K562 (cell line): ENCODE data around the gene SIMC1. TPM values are rescaled to one million over a fixed set of nuclear protein-coding genes. Genes with fewer than 3 reads are reported as not detected.

Source experiments
- ATAC-seq: fragments of 200-7000 bp; cut with Tn5 transposase; 3 replicates; pipeline ENCODE4 v1.9.1; 2020; ENCODE audit warnings: moderate library complexity
- BruUV-seq: library from RNA; stranded (reverse); fragments of 400-500 nt; replicated peaks from 2 replicates; lab custom pipeline; 2021; lab: Mats Ljungman, UMichigan
- CTCF ChIA-PET: fragments of 300-600 bp; formaldehyde crosslinking; extraction: SDS; loops from one replicate; lab custom pipeline; 2021; ENCODE audit warnings: low intra/inter-chr PET ratio; lab: Yijun Ruan, JAX
- POLR2A ChIA-PET: fragments of 300-600, 350-650 bp; sonication (Branson Sonifier 250); formaldehyde crosslinking; extraction: SDS; loops from one replicate; lab custom pipeline; 2021; ENCODE audit warnings: antibody characterized with exemption, inconsistent platforms; lab: Yijun Ruan, JAX
- DNase-seq, 4 experiments: peaks; one replicate each; pipeline versions ENCODE4 v3.0.0 to v3.0.0-alpha.2; 2011 to 2018; ENCODE audit warnings: low spot score in 3 of 4, mixed read lengths in 3 of 4; ENCODE audit errors: extremely low read depth in 1 of 4
- FAIRE-seq: peaks from 2 replicates; lab custom pipeline; 2011; peaks lifted over from hg19 to GRCh38; lab: Jason Lieb, UNC
- H2AFZ ChIP-seq: 2 replicates; pipeline ENCODE4 v1.6.0; 2011; ENCODE audit warnings: low read depth, low read length, control low read depth, inconsistent platforms
- H3K27ac ChIP-seq: fragments of 200-600 bp; 3 replicates; pipeline ENCODE4 v1.8.0; 2011; ENCODE audit warnings: low read depth, mild to moderate bottlenecking, control low read depth, inconsistent platforms, low read length, moderate library complexity, mixed read lengths; ENCODE audit errors: extremely low read depth
- H3K27me3 ChIP-seq, 2 experiments: fragments of 300-600 bp in 1 of 2; 2 replicates in 1 of 2; 3 replicates in 1 of 2; pipeline versions ENCODE4 v1.6.0 to v1.8.0; 2011; ENCODE audit warnings: inconsistent platforms in 2 of 2, low read length in 2 of 2, mild to moderate bottlenecking in 1 of 2, mixed read lengths in 1 of 2, moderate library complexity in 1 of 2; ENCODE audit not compliant: control insufficient read depth in 2 of 2, insufficient read depth in 2 of 2
- H3K36me3 ChIP-seq: fragments of 300-600 bp; 3 replicates; pipeline ENCODE4 v1.8.0; 2011; ENCODE audit warnings: mild to moderate bottlenecking, low read length, inconsistent platforms; ENCODE audit not compliant: control insufficient read depth, insufficient read depth
- H3K4me1 ChIP-seq, 2 experiments: fragments of 200-600 bp in 1 of 2; replicated peaks in 1 of 2; 2 replicates in 1 of 2; 3 replicates in 1 of 2; pipeline versions ENCODE4 v1.5.1 to v1.8.0; 2011; ENCODE audit warnings: inconsistent platforms in 2 of 2, low read length in 2 of 2, mild to moderate bottlenecking in 1 of 2, mixed read lengths in 1 of 2, moderate library complexity in 1 of 2; ENCODE audit not compliant: control insufficient read depth in 2 of 2, insufficient read depth in 2 of 2
- H3K4me2 ChIP-seq: 2 replicates; pipeline ENCODE4 v1.6.1; 2011; ENCODE audit warnings: low read length, control low read depth, inconsistent platforms, mixed read lengths; ENCODE audit not compliant: insufficient read depth
- H3K4me3 ChIP-seq: fragments of 200-600 bp; sonication (generic), shearing (Covaris generic); 2 replicates; pipeline ENCODE4 v1.5.1; 2016; ENCODE audit warnings: control low read depth, inconsistent platforms
- H3K79me2 ChIP-seq: fragments of 200-600 bp; 3 replicates; pipeline ENCODE4 v1.8.0; 2011; ENCODE audit warnings: low read length, inconsistent platforms; ENCODE audit not compliant: control insufficient read depth, insufficient read depth
- H3K9ac ChIP-seq, 2 experiments: 2 replicates each; pipeline versions ENCODE4 v1.6.0 to v1.6.1; 2011; ENCODE audit warnings: low read depth in 2 of 2, low read length in 2 of 2, control low read depth in 1 of 2, inconsistent platforms in 1 of 2, mild to moderate bottlenecking in 1 of 2, mixed read lengths in 1 of 2; ENCODE audit not compliant: insufficient read depth in 1 of 2
- H3K9me1 ChIP-seq: one replicate; pipeline ENCODE4 v1.6.0; 2011; ENCODE audit warnings: inconsistent platforms, mild to moderate bottlenecking, low read length, moderate library complexity; ENCODE audit not compliant: control insufficient read depth, insufficient read depth
- H3K9me3 ChIP-seq: replicated peaks from 2 replicates; pipeline ENCODE4 v1.5.1; 2011; ENCODE audit warnings: low read depth, low read length, inconsistent platforms; ENCODE audit not compliant: control insufficient read depth, insufficient read depth
- H4K20me1 ChIP-seq: replicated peaks from 2 replicates; pipeline ENCODE4 v1.6.1; 2011; ENCODE audit warnings: low read length, inconsistent platforms, mixed read lengths; ENCODE audit not compliant: control insufficient read depth, insufficient read depth
- ADNP ChIP-seq: fragments of 200-800 bp; sonication (Bioruptor generic); IDR thresholded peaks from 2 replicates; pipeline ENCODE4 v1.6.1; 2016; ENCODE audit warnings: missing genetic modification characterization, missing compliant biosample characterization
- ARNT ChIP-seq, 2 experiments: fragments of 450-650 bp; IDR thresholded peaks; 2 replicates each; pipeline ENCODE4 v1.6.1; 2016; ENCODE audit warnings: mild to moderate bottlenecking in 1 of 2
- EP400 ChIP-seq: fragments of 450-650 bp; IDR thresholded peaks from 2 replicates; pipeline ENCODE4 v1.6.1; 2017; ENCODE audit warnings: antibody characterized with exemption, mild to moderate bottlenecking, moderate library complexity
- ESRRA ChIP-seq: fragments of 450-650 bp; IDR thresholded peaks from 2 replicates; pipeline ENCODE4 v1.6.1; 2014; ENCODE audit warnings: low read depth, mild to moderate bottlenecking, moderate library complexity, borderline replicate concordance
- LARP7 ChIP-seq: fragments of 450-650 bp; IDR thresholded peaks from 2 replicates; pipeline ENCODE4 v1.6.1; 2016
- MBD1 ChIP-seq: fragments of 250-450 bp; sonication (Bioruptor Pico); IDR thresholded peaks from 2 replicates; pipeline ENCODE4 v1.8.0; 2022; ENCODE audit warnings: inconsistent platforms
- NBN ChIP-seq: fragments of 450-650 bp; IDR thresholded peaks from 2 replicates; pipeline ENCODE4 v1.6.1; 2016; ENCODE audit warnings: low read depth, mild to moderate bottlenecking
- PHF20 ChIP-seq: fragments of 450-650 bp; IDR thresholded peaks from 2 replicates; pipeline ENCODE4 v1.6.1; 2018; ENCODE audit not compliant: partially characterized antibody
- RHOXF2B ChIP-seq: fragments of 250-450 bp; sonication (Bioruptor Pico); conservative IDR thresholded peaks from 2 replicates; pipeline ENCODE4 v1.5.1; 2021
- SMC3 ChIP-seq: conservative IDR thresholded peaks from 2 replicates; pipeline ENCODE4 v1.6.1; 2011; ENCODE audit warnings: low read depth, low read length, improper control_type of control experiment; ENCODE audit not compliant: insufficient read depth
- SPI1 ChIP-seq: IDR thresholded peaks from 2 replicates; pipeline ENCODE4 v1.6.1; 2011; ENCODE audit warnings: low read depth, low read length, control low read depth, borderline replicate concordance
- SRSF1 ChIP-seq: fragments of 200-400 bp; formaldehyde crosslinking; IDR thresholded peaks from 2 replicates; pipeline ENCODE4 v1.6.1; 2017; ENCODE audit warnings: mild to moderate bottlenecking, low read depth, low read length, moderate library complexity
- STAT6 ChIP-seq: sonication (generic); formaldehyde crosslinking; IDR thresholded peaks from 2 replicates; pipeline ENCODE4 v1.8.1; 2023; ENCODE audit warnings: mild to moderate bottlenecking, missing genetic modification reagents
- TCF7L2 ChIP-seq: fragments of 150-350 bp; IDR thresholded peaks from 2 replicates; pipeline ENCODE4 v1.6.1; 2016; ENCODE audit warnings: low read depth, mild to moderate bottlenecking, low read length, moderate library complexity
- THRAP3 ChIP-seq: fragments of 450-650 bp; IDR thresholded peaks from 2 replicates; pipeline ENCODE4 v1.6.1; 2016; ENCODE audit warnings: mild to moderate bottlenecking, inconsistent platforms, borderline replicate concordance
- ZNF41 ChIP-seq: fragments of 250-450 bp; sonication (Bioruptor Pico); conservative IDR thresholded peaks from 2 replicates; pipeline ENCODE4 v1.4.0; 2020; ENCODE audit warnings: mild to moderate bottlenecking
- WGBS: fragments of 100-300 bp; shearing (Covaris generic); methylation state at CpG from one replicate; pipeline ENCODE4 v1.1.6; 2016; ENCODE audit warnings: low coverage, mixed read lengths; ENCODE audit not compliant: insufficient coverage; ENCODE audit errors: missing lambda C conversion rate; 5-methylcytosine and 5-hydroxymethylcytosine counted together
- in situ Hi-C: fragments of 300-500 bp; cut with MboI; formaldehyde crosslinking; loops from 4 replicates; pipeline ENCODE4 v1.15.0; 2018; ENCODE audit warnings: inconsistent platforms, mixed read lengths
- intact Hi-C: fragments of 100-400 bp; cut with micrococcal nuclease; formaldehyde crosslinking; loops from 2 replicates; pipeline ENCODE4 v1.14.2; 2022
- polyA plus RNA-seq, 8 experiments: library from polyadenylated mRNA; depleted of rRNA in 4 of 8; stranded (reverse) in 5 of 8; unstranded in 3 of 8; fragments of >200 nt; fragmentation: Nextera tagmentation in 2 of 8; fragmentation: Illumina TruSeq in 1 of 8; extraction: Ambion mirVana in 2 of 8; extraction: Trizol in 1 of 8; gene quantifications; 2 replicates each; pipeline versions ENCODE4 v1.2.1 to v1.2.3, GENCODE V29; 2011 to 2014; ENCODE audit warnings: inconsistent platforms in 1 of 8, missing spikeins in 1 of 8
- total RNA-seq, 7 experiments: library from RNA; depleted of rRNA in 6 of 7; stranded (reverse); fragments of >200 nt in 6 of 7; fragmentation: Illumina TruSeq in 2 of 7; extraction: Trizol in 2 of 7; gene quantifications; 2 replicates each; pipeline versions ENCODE4 v1.2.1 to v1.2.3, GENCODE V29; 2011 to 2021; ENCODE audit warnings: low replicate concordance in 1 of 7

The SIMC1 gene
- total and polyA plus RNA-seq, 9 of the 15 experiments (the other 6 are each of a cell fraction or from before 2014, with no cell fraction given) = 7.2 to 36.3 (median 14.7) TPM

GRCh38 chr5:176360894-176361436 is 122.7 kb downstream of the SIMC1 start (continued):
- 0 out of 2 replicates have a peak, but pooled peaks have one; percentile 22 for TF ChIP-seq SPI1
- no peak for TF ChIP-seq SMC3
- TF ChIP-seq TCF7L2 = no peak
- TF ChIP-seq, all 486 proteins: peak for 5

GRCh38 chr5:176361437-176362232 is 123.4 kb downstream of the SIMC1 start, which contains the start of gene KIAA1191:
Gene KIAA1191, minus strand, starts transcription at chr5:176361764. Its CDS starts 2,256 bp downstream, at chr5:176359508.
- ChIA-PET CTCF (no interaction called here), POLR2A (interaction anchor here (0.6 to 3.7 kb wide), 12 partner anchors 9 to 1835 kb away, joined by 3 to 23 read pairs (median 4); partner anchors contain the start of genes CLTB, HIGD2A and NOP16)
- H3K27ac ChIP-seq = peak within 1 kb of the TSS; percentile 75
- H2AFZ ChIP-seq = peak within 1 kb of the TSS; percentile 99
- FAIRE-seq (peak; percentile 94), ATAC-seq (peak; percentile 99), DNase-seq (peak; percentile 91 to 96 (median 93))
- peak within 1 kb of the TSS; percentile 81 to 99 for H3K9ac ChIP-seq
- H3K9me3 ChIP-seq = no peaks in the 10 kb centered on the region
- in situ Hi-C loops (no loop called here), intact Hi-C loops (loop anchor here (1.0 kb wide), 1 partner anchor 27 kb away; the partner anchor contains the start of genes HIGD2A and NOP16)
- peaks cover 39% of the 10 kb centered on the region for H3K79me2 ChIP-seq
- peak within 1 kb of the TSS; percentile 98 for H3K4me2 ChIP-seq
- peaks cover 26% of the 10 kb centered on the region; the same call in 2 of the 3 replicates for H3K36me3 ChIP-seq
- H3K27me3 ChIP-seq = no peaks in the 10 kb centered on the region
- WGBS = 2% methylated on average over 46 of the region's 56 CpGs
- H3K9me1 ChIP-seq = no peaks in the 10 kb centered on the region
- BruUV-seq = no TSS peak
- peak within 1 kb of the TSS; percentile 96 for H3K4me3 ChIP-seq
- no peaks in the 10 kb centered on the region for H4K20me1 ChIP-seq
- H3K4me1 ChIP-seq = peaks cover 9 to 18% of the 10 kb centered on the region in 2 experiments; a peak in 4 of 5 replicates
- TF ChIP-seq ESRRA (peak; percentile 69), THRAP3 (no peak), SRSF1 (no peak), EP400 (peak; percentile 75), MBD1 (no peak), NBN (peak; percentile 51; the same call in 1 of the 2 replicates), ADNP (no peak), LARP7 (no peak; the same call in 1 of the 2 replicates), PHF20 (no peak), ARNT (IDR thresholded peaks at IDR 0.05) (no peak; a peak in 1 of 4 replicates), ZNF41 (no peak), RHOXF2B (no peak), STAT6 (no peak; the same call in 1 of the 2 replicates)
